K562 (cell line): ENCODE results near the gene CFAP300.

Source experiments
- CHD2 ChIP-seq: IDR thresholded peaks from 2 replicates; pipeline ENCODE4 v1.6.1; 2011; ENCODE audit warnings: low read depth, low read length
- KDM4B ChIP-seq, 2 experiments: fragments of 450-650 bp in 1 of 2; sonication (generic) in 1 of 2; IDR thresholded peaks; 2 replicates each; pipeline ENCODE4 v1.6.1; 2016 to 2017; ENCODE audit warnings: borderline replicate concordance in 2 of 2, antibody characterized with exemption in 1 of 2, low read depth in 1 of 2, mild to moderate bottlenecking in 1 of 2
- ZNF76 ChIP-seq: fragments of 250-450 bp; sonication (Bioruptor Pico); IDR thresholded peaks from 2 replicates; pipeline ENCODE4 v1.4.0; 2020; ENCODE audit warnings: mild to moderate bottlenecking, moderate library complexity, borderline replicate concordance

GRCh38 chr11:102079625-102080024 lies 32.4 kb downstream of the CFAP300 start:
- TF ChIP-seq ZNF76 (CRISPR knock-in tag) (no peak), CHD2 (no peak), KDM4B (IDR thresholded peaks at IDR 0.05; ENCODE audit: borderline replicate concordance in 2 of 2, low read depth in 1 of 2) (no peak)
